HG03039 (cell line): ENCODE measurements around the gene CHST8.

ENCODE experiments used
- ATAC-seq: cut with Tn5 transposase; IDR thresholded peaks from one replicate; pipeline ENCODE4 v1.9.1; 2021; ENCODE audit warnings: mild to moderate bottlenecking, moderate library complexity; ENCODE audit not compliant: unreplicated experiment

CHST8 gene

DNA sequence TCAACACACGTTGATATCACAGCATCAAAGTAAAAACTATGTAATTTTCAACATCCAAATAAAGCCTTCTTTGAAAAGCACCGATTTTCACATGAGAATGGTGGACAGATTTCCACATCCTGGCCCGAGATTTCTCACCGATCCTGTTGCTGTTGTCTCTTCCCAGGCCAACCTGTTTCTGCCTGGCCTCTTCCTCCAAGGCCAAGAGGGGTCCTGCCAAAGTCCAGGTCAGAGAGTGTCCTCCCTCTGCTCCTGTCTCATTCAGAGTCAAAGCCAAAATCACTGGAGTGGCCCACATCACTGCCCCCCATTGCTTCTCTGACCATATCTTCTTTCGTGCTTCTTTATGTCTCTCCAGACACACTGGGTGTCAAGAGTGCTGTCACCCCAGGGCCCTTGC is 49.5 kb downstream of the CHST8 start:
- ATAC-seq = no peak

DNA sequence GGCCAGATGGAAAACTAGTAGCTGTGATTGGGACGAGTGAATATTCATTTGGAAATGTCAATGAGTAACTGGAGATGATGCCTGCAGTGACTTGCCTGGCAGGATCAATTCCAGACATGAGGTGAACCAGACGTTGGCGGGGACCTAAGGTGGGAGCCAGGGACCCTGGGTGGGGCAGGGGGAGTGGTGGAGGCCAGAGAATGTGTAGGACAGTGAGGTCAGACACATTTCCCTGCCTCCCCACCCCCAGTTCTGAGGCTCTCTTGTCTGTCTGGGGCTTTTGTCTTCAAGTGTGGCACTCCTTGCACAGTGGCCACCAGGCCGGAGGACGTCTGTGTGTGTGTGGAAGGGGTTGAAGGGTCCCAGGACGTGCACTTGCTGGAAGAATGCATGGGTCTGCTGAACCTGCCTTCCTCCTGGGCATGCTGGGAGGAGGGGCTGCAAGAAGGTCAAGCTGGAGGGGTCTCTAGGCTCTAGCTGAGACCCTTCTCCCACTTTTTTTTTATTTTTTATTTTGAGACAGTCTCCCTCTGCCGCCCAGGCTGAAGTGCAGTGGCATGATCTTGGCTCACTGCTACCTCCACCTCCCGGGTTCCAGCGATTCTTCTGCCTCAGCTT is 51.6 kb downstream of the CHST8 start:
- no peak for ATAC-seq

DNA sequence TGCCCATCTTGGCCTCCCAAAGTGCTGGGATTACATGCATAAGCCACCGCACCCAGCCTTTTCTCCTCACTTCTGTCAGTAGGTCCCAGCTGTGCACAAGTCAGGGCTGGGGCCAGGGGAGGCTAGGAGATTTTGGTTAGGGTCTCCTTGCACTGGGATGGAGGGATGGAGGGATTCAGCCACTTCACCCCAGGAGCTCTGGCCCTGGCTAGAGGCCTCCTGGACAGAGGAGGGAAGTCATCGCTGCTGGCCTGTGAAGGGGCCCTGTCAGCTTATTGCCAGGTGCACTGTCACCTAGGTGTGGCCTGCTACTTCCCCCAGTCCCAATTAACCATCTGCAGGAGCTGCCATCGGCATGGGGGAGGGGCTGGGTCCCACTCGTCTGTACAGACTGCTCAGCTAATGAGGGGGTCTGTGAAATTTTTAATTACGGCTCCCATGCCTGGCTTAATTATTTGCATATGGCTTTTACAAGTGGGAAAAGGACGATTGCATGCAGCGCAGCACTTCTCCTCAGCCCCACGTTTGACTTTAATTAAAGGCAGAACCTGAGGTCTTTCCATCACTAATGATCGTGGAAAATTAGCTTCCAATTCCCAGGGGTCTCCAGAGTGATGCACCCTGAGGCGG is 52.4 kb downstream of the CHST8 start:
- ATAC-seq = no peak

DNA sequence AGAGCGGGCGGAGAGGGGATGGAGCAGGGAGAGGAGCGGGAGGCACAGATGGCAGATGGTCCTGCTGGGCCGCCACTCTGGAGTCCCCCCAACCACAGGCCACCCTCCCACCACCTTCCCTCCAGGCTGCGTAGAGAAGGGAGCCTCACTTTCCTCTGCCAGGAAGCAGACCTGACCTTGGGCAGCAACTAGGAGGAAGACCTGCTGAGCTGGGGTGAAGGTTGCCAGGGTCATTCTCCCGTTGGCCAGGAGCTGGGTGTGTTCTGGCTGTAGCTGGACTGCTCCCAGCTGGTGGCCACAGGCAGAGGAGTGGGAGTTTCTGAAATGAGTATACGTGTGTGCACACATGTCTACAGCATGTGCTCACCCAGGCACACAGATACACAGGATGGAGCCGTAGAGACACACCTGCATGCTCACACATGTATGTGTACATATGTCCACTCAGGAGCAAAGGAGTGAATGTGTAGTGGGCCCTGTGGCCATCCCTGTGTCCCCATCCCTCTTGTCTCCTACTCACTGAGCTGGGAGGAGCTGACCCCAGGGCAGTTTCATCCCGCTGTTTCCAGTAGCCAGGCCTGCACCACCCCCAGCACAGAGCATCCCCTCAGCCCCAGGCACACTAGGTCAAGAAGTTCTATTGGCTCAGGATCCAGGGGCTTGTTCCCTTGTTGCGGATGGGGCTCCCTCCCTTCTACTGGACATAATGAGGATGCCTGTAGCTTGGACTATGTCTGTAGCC is 53.0 kb downstream of the CHST8 start:
- ATAC-seq = no peak

- no peak for ATAC-seq
Measured at GRCh38 chr19:33675501-33676124, 53.9 kb downstream of the CHST8 start.

- ATAC-seq = no peak
Measured at GRCh38 chr19:33676999-33677665, 55.4 kb downstream of the CHST8 start.

DNA sequence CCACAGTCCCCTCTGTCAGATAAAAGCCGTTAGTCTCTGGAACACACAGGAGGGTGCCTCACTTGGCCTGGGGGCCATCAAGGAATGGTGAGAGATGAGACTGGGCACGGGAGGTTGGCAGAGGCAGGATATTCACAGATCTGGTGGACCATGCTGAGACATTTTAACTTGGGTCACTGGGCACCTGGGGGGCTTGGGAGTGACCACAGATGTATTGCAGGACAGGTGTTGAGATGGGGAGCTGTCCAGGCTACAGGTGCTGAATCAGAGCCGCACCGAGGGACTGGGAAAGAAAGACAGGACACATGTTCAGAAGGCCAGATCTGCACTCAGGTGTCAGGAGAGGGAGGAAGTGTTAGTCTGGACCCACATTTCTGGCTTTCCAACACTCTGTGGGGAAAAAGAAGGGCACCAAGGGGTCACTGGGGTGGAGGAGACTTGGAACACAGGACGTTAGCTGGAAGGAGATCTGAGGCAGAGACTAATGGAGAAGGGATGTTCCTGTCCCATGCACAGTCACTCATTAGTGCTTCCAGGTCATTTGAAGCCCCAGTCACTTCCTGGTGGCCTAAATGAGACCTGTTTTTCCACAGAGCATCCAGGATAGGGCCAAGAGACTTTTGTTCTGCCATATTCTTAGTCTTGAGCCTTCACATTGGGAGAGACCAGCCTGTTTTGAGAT is 56.1 kb downstream of the CHST8 start:
- no peak for ATAC-seq

- ATAC-seq = no peak
Measured at GRCh38 chr19:33678796-33679585, 57.2 kb downstream of the CHST8 start.

DNA sequence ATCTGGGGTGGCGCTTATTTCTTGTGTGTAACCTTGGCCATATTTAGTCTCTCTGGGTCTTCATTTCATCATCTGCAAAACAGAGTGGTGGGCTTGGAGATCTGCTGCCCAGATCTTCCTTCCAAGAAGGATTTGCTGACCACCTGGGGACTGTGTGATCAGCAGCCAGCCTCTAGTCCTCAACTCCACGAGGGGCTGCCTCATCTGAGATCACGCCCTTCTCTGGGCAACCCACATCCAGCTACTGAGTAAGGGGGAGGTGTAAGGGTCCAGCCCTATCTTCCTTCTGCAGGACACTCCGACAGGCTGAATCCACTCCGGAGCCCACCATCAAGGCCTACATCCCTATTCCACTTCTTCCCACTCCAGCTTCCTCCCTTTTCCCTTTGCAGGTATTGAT is 57.9 kb downstream of the CHST8 start:
- ATAC-seq = no peak

DNA sequence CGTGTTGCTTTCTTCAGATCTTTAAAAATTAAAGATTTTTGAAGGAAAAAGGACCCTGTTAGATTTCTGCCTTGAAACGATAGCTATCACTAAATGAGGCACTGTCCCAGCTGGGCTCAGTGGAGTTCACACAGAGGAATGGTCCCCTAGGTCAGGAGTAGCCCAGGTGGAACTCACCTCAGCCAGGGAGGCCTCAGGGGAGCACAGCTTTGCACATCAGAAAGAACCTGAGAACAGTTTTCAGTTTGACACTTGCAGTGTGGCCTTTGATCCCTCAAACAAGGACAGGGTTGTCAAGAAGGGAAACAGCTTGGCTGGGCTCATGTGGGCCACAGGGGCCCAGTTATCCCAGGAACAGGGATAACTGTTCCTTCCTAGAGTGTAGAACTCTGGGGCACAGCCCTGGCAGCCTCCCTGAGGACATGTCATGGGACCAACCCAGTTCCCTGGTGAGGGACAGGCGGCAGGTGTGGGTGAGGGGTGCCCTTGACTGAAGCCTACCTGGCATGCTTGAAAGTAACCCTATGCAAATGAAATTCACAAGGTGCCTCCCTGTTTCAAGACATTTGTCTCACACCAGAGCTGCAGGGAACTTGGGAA is 59.4 kb downstream of the CHST8 start:
- no peak for ATAC-seq

DNA sequence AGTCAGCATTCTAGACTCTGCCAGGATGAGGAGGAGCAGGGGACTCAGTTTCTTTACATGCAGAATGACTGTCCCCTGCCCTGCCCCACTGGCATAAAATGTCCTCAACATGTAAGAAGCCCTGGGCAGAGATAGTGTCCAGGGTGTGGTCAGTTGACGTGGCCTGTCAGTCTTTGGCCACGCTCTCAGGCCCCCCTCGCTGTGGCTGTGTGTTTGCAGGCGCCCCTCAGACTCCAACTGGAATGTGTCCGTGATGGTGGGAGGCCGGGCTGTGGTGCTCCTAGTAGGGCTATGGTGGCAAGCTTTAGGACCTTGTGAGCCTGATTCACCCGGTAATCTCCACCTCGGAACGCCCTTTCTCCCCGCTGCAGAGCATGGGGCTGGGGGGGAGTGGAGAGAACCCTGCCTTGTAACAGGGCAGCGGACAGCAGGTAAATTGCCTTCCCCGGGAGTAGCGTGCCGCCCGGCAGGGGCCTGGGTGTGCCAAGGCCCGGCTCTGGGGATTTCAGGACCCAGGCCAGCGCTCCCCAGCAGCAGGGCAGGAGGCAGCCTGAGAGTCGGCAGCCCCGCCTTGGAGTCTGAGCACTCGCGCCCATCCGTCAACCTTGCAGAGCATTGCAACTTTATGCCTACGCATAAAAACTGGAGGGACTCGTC is 62.3 kb downstream of the CHST8 start:
- ATAC-seq = no peak

- ATAC-seq = no peak
Measured at GRCh38 chr19:33684538-33685232, 62.9 kb downstream of the CHST8 start.

- ATAC-seq = no peak
Measured at GRCh38 chr19:33685541-33685940, 63.8 kb downstream of the CHST8 start.

- no peak for ATAC-seq
Measured at GRCh38 chr19:33686262-33686661, 64.5 kb downstream of the CHST8 start.

- ATAC-seq = no peak
Measured at GRCh38 chr19:33686687-33687480, 65.1 kb downstream of the CHST8 start.

DNA sequence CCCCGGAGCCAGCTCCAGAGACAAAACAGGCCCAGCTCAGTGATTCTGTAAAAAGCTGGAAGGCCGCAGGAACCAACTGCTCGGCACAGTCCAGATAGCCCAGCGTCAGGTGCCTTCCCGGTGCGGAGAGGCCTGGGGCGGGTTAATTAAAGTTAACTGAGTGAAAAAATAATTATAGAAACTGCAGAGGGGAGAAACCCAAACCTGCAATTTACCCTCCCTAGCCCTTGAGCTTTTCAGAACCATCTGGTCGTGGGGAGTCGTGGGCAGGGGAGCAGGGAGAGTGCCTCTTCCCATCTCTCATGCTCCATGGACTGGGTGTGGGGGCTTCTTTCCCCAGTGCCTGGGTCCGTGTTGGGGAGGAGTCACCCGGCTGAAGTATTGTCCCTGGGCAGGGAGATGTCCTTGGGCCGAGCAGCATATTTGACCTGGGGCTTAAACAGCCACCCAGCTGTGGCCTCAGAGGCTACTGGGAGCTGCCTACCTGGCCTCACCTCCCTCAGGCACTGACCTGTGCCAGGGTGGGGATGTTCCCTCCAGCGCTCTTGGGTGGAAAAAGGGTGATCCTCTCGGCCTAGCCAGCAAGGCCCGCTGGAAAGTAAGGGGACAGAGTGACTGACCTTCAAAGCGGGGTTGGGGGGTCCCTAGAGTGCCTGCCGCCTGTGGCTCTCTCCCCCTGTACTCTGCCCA is 65.9 kb downstream of the CHST8 start:
- no peak for ATAC-seq
